Measurements from ENCODE around the gene IYD.
A peak's percentile ranks its signal among the peaks of the same experiment; 100 is the strongest.

IYD gene

GRCh38 chr6:150417899-150418826 lies 49.4 kb downstream of the IYD start:
- Histone ChIP-seq H3K9me3 (ENCODE audit: control insufficient read depth, insufficient read depth, low read depth, low read length) (no peaks in the 10 kb centered on the region), H3K4me1 (ENCODE audit: control insufficient read depth, insufficient read depth, low read length) (peaks cover 8% of the 10 kb centered on the region; the same call in 1 of the 2 replicates), H3K27ac (ENCODE audit: extremely low read depth, low read depth, low read length) (peak overlapping the region; percentile 78), H3K4me3 (ENCODE audit: low read depth, low read length) (no peak overlapping the region; the same call in 1 of the 2 replicates), H3K36me3 (ENCODE audit: control insufficient read depth in 2 of 2, insufficient read depth in 1 of 2, low read length in 2 of 2) (no peaks in the 10 kb centered on the region)
- ChIA-PET POLR2A (interaction anchor here (0.7 to 1.7 kb wide), 3 partner anchors 182 to 397 kb away, joined by 3 to 18 read pairs (median 3); partner anchors contain the start of gene PLEKHG1), CTCF (interaction anchor here (0.6 to 4.8 kb wide), 94 partner anchors 8 to 1899 kb away, joined by 3 to 168 read pairs (median 4); partner anchors contain the start of gene PLEKHG1)
- TF ChIP-seq ZBTB8A (tag by site-specific recombination; IDR thresholded peaks at IDR 0.05) (peak; percentile 63), IKZF3 (tag by site-specific recombination; IDR thresholded peaks at IDR 0.05) (peak; percentile 98), ZNF843 (tag by site-specific recombination; IDR thresholded peaks at IDR 0.05) (peak; percentile 99), ZNF660 (tag by site-specific recombination; IDR thresholded peaks at IDR 0.05) (peak; percentile 90), ZNF398 (tag by site-specific recombination; IDR thresholded peaks at IDR 0.05) (peak; percentile 83), ZNF785 (tag by site-specific recombination; IDR thresholded peaks at IDR 0.05) (no peak), ZNF391 (tag by site-specific recombination; IDR thresholded peaks at IDR 0.05; ENCODE audit: borderline replicate concordance, low read depth) (peak; percentile 83; the same call in 1 of the 2 replicates), ZNF354C (tag by site-specific recombination; IDR thresholded peaks at IDR 0.05; ENCODE audit: borderline replicate concordance, low read depth) (no peak), RBAK (tag by site-specific recombination; IDR thresholded peaks at IDR 0.05) (no peak), ZNF335 (tag by site-specific recombination; conservative IDR thresholded peaks at IDR 0.05) (peak; percentile 62), ZNF585B (tag by site-specific recombination; IDR thresholded peaks at IDR 0.05) (no peak), ZFP69B (tag by site-specific recombination; IDR thresholded peaks at IDR 0.05) (peak; percentile 69; the same call in 1 of the 2 replicates), MYNN (tag by site-specific recombination; IDR thresholded peaks at IDR 0.05; ENCODE audit: borderline replicate concordance) (no peak), ZNF211 (tag by site-specific recombination; IDR thresholded peaks at IDR 0.05; ENCODE audit: low read depth) (no peak), SP7 (tag by site-specific recombination; IDR thresholded peaks at IDR 0.05) (peak; percentile 97), ZNF302 (tag by site-specific recombination; IDR thresholded peaks at IDR 0.05; ENCODE audit: low read depth) (no peak), ZFP37 (tag by site-specific recombination; IDR thresholded peaks at IDR 0.05) (peak; percentile 92), ZNF26 (tag by site-specific recombination; IDR thresholded peaks at IDR 0.05) (no peak), ZNF24 (tag by site-specific recombination; IDR thresholded peaks at IDR 0.05) (peak; percentile 99)
- TF ChIP-seq, protein P1, sequence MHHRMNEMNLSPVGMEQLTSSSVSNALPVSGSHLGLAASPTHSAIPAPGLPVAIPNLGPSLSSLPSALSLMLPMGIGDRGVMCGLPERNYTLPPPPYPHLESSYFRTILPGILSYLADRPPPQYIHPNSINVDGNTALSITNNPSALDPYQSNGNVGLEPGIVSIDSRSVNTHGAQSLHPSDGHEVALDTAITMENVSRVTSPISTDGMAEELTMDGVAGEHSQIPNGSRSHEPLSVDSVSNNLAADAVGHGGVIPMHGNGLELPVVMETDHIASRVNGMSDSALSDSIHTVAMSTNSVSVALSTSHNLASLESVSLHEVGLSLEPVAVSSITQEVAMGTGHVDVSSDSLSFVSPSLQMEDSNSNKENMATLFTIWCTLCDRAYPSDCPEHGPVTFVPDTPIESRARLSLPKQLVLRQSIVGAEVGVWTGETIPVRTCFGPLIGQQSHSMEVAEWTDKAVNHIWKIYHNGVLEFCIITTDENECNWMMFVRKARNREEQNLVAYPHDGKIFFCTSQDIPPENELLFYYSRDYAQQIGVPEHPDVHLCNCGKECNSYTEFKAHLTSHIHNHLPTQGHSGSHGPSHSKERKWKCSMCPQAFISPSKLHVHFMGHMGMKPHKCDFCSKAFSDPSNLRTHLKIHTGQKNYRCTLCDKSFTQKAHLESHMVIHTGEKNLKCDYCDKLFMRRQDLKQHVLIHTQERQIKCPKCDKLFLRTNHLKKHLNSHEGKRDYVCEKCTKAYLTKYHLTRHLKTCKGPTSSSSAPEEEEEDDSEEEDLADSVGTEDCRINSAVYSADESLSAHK (tag by site-specific recombination; IDR thresholded peaks at IDR 0.05): peak; percentile 91
- TF ChIP-seq, protein P2, sequence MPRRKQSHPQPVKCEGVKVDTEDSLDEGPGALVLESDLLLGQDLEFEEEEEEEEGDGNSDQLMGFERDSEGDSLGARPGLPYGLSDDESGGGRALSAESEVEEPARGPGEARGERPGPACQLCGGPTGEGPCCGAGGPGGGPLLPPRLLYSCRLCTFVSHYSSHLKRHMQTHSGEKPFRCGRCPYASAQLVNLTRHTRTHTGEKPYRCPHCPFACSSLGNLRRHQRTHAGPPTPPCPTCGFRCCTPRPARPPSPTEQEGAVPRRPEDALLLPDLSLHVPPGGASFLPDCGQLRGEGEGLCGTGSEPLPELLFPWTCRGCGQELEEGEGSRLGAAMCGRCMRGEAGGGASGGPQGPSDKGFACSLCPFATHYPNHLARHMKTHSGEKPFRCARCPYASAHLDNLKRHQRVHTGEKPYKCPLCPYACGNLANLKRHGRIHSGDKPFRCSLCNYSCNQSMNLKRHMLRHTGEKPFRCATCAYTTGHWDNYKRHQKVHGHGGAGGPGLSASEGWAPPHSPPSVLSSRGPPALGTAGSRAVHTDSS (tag by site-specific recombination; IDR thresholded peaks at IDR 0.05): peak; percentile 69
- TF ChIP-seq, protein P3, sequence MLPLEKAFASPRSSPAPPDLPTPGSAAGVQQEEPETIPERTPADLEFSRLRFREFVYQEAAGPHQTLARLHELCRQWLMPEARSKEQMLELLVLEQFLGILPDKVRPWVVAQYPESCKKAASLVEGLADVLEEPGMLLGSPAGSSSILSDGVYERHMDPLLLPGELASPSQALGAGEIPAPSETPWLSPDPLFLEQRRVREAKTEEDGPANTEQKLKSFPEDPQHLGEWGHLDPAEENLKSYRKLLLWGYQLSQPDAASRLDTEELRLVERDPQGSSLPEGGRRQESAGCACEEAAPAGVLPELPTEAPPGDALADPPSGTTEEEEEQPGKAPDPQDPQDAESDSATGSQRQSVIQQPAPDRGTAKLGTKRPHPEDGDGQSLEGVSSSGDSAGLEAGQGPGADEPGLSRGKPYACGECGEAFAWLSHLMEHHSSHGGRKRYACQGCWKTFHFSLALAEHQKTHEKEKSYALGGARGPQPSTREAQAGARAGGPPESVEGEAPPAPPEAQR (tag by site-specific recombination; IDR thresholded peaks at IDR 0.05): 0 out of 2 replicates have a peak, but pooled peaks have one; percentile 60
- TF ChIP-seq, protein P4, sequence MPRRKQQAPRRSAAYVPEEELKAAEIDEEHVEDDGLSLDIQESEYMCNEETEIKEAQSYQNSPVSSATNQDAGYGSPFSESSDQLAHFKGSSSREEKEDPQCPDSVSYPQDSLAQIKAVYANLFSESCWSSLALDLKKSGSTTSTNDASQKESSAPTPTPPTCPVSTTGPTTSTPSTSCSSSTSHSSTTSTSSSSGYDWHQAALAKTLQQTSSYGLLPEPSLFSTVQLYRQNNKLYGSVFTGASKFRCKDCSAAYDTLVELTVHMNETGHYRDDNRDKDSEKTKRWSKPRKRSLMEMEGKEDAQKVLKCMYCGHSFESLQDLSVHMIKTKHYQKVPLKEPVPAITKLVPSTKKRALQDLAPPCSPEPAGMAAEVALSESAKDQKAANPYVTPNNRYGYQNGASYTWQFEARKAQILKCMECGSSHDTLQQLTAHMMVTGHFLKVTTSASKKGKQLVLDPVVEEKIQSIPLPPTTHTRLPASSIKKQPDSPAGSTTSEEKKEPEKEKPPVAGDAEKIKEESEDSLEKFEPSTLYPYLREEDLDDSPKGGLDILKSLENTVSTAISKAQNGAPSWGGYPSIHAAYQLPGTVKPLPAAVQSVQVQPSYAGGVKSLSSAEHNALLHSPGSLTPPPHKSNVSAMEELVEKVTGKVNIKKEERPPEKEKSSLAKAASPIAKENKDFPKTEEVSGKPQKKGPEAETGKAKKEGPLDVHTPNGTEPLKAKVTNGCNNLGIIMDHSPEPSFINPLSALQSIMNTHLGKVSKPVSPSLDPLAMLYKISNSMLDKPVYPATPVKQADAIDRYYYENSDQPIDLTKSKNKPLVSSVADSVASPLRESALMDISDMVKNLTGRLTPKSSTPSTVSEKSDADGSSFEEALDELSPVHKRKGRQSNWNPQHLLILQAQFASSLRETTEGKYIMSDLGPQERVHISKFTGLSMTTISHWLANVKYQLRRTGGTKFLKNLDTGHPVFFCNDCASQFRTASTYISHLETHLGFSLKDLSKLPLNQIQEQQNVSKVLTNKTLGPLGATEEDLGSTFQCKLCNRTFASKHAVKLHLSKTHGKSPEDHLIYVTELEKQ (tag by site-specific recombination; IDR thresholded peaks at IDR 0.05; ENCODE audit: borderline replicate concordance): peak; percentile 99

All from HEK293 (cell line).